CD4-positive, alpha-beta T cell treated with Interleukin-17A for 1 hour (primary cell): ENCODE measurements around the gene BLZF1.
"Not testable (repeated sequence)": the region's sequence is repeated elsewhere in the genome, so short reads cannot be mapped to it uniquely, and the experiment has no call there.

ENCODE experiments used
- DNase-seq: peaks from one replicate; pipeline ENCODE4 v3.0.0-alpha.2; 2020

BLZF1 gene, protein sequence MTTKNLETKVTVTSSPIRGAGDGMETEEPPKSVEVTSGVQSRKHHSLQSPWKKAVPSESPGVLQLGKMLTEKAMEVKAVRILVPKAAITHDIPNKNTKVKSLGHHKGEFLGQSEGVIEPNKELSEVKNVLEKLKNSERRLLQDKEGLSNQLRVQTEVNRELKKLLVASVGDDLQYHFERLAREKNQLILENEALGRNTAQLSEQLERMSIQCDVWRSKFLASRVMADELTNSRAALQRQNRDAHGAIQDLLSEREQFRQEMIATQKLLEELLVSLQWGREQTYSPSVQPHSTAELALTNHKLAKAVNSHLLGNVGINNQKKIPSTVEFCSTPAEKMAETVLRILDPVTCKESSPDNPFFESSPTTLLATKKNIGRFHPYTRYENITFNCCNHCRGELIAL

DNA sequence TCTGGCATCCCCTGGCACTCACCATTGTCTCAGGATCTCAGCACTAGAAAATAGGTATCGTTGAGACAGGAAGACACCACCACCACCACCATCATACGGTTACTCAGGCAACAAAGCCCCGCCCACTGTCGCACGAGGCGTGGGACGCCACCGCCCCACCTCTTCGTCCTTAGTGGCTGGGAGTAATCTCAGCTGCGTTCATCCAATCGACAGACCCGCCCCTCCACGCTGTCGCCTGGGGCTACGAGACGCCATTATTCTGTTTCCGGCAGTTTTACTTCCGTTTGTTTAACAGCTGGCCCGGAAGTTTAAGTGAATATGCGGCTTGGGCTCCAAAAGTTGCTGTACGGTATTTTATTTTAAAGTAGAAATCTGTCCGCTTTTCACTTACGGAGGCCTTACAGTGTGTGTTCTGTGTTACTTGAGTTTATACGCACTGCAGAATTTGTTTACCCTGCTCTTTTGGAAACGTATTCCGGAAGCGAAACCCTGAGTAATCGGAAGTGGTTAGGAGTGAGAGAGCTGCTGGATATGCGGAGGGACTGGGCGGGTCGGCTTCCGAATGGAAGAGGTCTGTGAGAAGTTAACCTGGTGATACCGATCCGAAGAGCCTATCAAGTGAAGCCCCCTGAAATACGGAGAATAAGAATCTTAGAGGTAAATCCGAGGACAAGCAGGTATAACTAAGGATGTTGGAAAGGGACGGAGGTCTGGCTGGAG is at the start of gene BLZF1, which contains the start of gene NME7:
Gene BLZF1, plus strand, starts transcription at position 510 of the 720 bp plus-strand sequence. CDS start 1,328 bp downstream, outside the sequence.
Gene NME7, minus strand, starts transcription at position 112 of the 720 bp plus-strand sequence. Its CDS starts 87 bp downstream, at position 25.
- peak; percentile 98 for DNase-seq

DNA sequence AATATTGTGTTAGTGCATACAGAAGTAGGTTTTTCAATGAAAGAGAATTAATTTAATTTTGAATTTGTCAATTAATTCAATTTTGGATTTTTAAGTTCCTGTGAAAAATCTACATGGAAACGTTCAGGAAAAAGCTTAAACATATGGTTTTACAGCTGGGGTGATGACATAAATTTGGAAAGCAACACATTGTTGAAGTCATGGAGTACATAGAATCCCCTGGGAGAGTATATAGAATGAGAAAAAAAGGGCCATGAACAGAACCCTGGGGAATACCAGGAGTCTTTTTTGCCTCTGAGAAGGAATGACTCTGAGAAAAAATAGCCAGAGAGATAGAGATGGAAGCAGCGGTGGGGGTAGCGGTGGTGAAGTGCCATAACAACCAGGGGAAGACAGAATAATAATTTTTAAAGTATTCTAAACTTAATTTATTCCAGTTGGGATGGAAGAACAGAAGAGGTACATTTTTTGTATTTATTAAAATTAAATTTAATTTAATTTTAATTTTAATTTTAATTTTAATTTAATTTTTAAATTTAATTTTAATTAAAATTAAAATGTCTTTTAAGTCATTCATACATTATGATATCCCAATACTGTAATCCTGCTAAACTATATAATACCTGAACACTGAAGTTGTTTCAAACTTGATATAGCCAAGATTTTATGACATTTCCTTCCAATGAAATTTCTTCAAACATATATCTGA is 49.3 kb upstream of the BLZF1 start:
- no peak for DNase-seq

DNA sequence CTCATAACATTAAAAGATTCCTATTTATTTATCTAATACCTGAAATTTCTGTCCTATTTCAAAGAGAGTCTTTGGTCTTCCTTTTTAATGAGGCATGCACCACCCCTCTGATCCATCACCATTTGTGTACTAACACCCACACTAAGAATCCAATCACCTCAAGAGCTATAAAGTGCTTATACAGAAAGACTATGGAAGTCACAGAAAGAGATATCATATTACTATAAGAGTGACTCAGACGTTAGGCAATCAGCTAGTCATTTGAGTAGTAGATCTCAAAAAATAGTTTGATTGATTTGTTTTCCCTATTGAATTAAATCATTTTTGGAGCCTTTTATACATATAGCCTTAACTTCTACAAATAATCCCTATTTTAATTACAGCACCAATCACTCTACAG is 46.5 kb upstream of the BLZF1 start:
- DNase-seq, result no peak

DNA sequence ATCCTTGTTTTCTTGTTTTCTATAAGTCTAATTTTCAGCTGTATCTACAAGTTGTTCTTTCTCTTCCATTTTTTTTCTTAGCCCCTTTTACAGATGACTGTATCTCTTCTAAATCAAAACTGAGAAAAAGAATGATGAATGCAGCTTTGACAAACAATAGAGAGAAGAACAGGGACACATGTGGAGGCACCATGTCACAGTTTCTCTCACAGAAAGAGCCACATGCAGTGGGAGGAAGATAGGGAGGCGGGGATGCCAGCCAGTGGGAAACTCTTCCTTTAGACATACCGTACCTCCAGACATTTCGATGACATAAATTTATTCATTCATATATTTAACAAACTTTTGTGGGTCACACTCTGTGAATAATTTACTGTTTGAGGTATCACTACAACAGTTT is 45.9 kb upstream of the BLZF1 start:
- no peak for DNase-seq

DNA sequence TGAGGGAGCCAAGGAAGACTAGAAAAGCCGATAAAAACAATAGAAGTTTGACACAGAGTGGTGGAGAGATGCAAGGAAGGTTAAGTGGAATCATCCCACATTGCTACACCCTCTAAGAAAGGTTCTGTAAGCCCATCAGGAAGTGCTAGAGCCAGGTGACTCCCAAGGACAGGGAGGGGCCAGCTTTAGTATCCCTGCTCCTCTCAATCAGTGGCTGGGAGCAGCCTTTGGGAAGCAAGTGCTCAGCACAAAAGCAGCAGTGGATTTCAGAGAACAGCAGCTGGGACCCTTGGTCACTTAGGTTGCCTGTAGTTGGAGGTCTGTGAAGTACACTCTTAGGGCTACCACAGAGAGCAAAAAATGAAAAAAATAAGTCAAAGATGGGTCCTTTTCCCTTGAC is 42.9 kb upstream of the BLZF1 start:
- no peak for DNase-seq

DNA sequence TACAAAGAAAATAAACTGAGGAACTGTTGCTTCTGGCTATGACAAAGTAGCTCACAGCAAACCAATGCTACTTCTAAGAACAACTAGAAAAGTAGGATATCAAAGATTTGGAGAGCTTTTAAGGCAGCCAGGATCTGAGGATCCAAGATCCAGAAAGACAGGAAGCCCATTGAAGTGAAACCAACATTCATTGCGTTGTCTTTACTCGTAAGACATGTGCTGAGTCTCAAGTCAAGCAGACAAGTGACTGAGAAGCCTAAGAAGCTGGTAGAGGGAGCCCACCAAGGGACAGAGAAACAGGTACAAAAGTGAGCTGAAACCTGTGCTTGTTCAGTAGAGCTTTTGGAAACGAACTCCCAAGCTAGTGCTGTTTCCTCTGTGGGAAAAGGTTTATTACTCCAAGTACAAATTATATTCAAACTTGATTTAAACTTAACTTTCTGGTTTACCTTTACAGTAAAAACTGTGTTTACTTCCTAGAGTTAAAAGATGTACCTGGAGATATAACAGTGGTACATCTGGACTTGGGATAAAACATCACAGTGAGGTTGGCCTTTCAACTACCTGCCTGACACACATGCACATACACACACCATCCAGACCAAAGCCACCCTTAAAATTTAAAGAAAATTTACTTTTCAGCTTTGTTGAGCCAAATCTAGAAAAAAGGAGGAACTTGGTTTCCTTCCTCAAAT is 41.6 kb upstream of the BLZF1 start:
- DNase-seq, result no peak

DNA sequence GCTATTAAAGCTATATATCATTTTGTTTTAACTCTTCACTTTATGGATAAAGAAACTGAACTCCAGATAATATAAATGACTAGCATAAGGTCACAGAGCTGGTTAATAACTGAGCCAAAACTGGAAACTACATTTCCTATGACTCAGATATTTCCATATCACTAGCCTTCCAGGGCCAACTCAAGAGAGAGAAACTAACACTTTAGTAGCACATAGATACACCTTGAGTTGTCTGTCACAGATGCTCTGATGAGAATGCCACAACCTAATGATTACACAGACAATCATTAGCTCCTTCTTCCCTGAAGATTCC is 41.1 kb upstream of the BLZF1 start:
- no peak for DNase-seq

DNA sequence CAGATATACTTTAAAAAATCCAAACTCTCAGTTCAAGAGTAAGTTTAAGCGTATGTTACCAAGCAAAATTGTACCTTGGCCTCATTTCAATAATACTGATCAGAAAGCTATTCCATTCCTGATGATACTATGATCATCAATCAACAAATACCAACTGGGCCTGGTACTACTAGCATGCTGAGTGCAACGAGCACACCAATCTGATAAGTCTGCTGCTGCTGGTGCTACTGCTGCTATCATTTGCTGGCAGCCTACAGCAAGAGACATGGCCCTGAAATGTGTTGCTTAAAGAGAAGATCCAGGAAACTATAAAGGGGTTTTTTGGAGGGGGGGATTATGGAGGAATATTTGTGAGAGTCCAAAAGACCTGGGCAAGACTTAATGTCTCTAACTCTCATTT is 40.1 kb upstream of the BLZF1 start:
- DNase-seq, result no peak

DNA sequence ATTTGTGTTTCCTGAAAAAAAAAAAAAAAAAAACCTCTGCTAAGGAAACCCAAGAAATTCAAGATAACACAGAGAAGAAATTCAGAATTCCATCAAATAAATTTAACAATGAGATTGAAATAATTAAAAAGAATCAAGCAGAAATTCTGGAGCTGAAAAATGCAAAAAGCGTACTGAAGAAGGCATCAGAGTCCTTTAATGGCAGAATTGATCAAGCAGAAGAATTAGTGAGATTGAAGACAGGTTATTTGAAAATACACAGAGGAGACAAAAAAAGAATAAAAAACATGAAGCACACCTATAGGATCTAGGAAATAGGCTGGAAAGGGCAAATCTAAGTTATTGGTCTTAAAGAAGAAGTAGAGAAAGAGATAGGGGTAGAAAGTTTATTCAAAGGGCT is 38.6 kb upstream of the BLZF1 start:
- DNase-seq, result no peak

DNA sequence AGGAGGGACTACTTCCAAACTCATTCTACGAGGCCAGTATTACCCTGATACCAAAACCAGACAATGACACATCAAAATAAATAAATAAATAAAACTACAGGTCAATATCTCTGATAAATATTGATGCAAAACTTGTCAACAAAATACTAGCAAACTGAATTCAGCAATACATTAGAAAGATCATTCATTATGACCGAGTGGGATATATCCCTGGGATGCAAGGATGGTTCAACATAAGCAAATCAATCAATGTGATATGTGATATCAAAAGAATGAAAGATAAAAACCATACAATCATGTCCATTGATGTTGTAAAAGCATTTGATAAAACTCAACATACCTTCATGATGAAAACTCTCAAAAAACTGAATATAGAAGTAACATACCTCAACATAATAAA is 37.1 kb upstream of the BLZF1 start:
- no peak for DNase-seq

DNA sequence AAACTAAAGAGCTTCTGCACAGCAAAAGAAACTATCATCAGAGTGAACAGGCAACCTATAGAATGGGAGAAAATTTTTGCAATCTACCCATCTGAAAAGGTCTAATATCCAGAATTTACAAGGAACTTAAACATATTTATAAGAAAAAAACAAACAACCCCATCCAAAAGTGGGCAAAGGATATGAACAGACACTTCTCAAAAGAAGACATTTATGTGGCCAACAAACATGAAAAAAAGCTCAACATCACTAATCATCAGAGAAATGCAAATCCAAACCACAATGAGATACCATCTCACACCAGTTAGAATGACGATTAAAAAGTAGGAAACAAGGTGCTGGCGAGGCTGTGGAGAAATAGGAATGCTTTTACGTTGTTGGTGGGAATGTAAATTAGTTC is 33.3 kb upstream of the BLZF1 start:
- not testable (repeated sequence) for DNase-seq

DNA sequence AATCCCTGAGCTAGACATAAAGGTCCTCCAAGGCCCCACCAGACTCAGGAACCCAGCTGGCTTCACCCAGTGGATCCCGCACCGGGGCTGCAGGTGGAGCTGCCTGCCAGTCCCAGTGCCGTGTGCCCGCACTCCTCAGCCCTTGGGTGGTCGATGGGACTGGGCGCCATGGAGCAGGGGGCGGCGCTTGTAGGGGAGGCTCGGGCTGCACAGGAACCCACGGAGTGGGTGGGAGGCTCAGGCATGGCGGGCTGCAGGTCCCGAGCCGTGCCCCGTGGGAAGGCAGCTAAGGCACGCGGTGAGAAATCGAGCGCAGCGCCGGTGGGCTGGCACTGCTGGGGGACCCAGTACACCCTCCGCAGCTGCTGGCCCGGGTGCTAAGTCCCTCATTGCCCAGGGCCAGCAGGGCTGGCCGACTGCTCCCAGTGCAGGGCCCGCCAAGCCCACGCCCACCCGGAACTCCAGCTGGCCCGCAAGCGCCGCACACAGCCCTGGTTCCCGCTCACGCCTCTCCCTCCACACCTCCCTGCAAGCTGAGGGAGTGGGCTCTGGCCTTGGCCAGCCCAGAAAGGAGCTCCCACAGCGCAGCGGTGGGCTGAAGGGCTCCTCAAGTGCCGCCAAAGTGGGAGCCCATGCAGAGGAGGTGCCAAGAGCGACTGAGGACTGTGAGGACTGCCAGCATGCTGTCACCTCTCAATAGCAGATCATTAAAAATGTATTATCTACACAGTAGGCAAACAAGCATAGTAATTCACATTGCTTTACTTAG is 30.9 kb upstream of the BLZF1 start:
- DNase-seq, result not testable (repeated sequence)

DNA sequence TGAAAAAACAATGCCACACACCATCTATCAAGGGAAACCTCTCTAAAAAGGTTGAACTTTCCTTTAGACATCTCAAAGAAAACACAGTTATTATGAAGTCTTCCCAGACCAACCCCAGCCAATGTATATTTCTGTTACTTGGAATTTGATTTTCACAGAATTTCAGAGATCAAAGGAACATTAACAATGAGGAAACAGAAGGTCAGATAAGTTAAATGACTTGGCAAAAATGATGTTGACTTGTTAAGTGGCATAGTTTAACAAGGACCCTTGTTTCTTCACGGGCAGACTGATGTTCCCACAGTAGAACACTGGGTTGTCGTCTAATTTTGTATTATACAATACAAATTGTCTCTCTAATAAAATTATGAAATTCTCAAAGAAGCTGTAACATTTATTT is 29.4 kb upstream of the BLZF1 start:
- no peak for DNase-seq

DNA sequence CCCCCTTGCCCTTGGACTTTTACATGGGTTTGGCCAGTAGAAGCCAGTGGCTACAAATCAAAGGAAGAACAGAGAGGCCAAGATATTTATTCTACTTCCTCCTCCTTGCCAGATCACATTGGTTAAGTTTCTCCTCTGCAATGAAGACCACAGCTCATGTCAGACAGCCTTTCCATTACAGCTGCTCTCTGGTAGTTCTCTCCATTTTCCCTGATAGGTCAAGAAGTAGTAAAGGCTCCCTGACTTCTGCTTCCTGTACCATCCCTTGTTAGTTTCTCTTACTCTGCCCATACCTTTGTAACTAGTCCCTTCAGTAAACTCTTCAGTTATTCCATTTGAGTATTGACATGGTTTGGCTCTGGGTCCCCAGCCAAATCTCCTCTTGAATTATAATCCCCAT is 28.2 kb upstream of the BLZF1 start:
- DNase-seq, result no peak

DNA sequence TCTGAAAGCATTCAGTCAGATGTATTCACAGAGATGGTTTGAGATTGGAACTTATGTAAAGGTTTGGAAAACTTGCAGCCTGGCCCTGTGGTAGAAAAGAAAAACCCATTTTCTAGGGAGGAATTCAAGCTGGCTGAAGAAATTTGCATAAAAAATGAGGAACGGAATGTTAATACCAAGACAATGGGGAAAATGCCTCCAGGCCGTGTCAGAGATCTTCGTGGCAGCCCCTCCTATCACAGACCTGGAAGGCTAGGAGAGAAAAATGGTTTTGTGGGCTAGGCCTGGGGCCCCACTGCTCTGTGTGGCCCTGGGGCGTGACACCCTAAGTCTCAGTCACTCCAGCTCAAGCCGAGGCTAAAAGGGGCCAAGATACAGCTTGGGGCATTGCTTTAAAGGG is 27.1 kb upstream of the BLZF1 start:
- no peak for DNase-seq

DNA sequence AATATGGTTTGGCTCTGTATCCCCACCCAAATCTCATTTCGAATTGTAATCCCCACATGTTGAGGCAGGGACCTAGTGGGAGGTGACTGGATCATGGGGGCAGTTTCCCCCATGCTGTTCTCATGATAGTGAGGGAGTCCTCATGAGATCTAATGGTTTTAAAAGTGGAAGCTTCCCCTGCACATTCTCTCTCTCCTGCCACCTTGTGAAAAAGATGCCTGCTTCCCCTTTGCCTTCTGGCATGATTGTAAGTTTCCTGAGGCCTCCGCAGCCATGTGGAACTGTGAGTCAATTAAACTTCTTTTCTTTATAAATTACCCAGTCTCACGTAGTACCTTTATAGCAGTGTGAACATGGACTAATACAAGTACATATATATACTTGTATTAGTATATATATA is 25.9 kb upstream of the BLZF1 start:
- DNase-seq, result not testable (repeated sequence)

DNA sequence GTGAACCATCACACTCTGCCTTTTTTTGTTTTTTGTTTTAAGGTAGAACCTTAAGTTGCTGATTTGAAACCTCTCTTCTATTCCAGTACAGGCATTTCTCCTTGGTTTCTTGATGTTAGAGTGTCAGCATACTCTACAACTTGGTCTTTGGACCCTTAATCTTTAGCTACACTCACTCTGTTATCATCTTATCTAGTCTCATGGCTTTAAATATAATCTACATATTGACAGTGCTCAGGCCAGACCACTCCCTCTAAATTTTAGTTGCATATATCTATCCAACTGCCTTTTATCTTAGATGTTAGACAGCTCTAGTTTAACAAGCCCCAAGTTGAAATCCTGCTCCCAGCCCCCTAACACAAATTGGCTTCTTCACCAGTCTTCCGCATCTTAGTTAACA is 22.5 kb upstream of the BLZF1 start:
- DNase-seq, result no peak

DNA sequence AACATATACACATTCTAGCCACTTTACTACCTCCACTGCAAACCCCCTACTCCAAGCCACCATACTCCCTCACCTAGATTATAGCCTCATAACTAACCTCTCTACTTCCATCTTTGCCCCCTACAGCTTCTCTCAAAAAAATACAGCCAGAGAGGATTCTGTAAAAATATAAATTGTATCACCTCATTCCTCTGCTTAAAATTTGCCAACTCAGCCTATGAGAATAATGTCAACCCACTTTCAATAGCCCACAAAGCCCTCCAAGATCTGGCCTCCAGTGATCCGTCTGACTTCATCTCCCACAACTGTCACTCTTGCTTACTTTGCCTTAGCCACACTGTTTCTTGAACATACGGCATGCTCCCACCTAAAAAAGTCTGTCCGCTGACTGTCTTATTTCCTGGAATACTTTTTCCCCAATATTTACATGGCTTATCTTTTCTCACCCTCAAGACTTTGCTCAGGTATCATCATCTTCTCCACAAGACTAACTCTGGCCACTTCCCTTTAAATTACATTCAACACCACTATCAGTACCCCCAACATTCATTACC is 21.9 kb upstream of the BLZF1 start:
- no peak for DNase-seq

DNA sequence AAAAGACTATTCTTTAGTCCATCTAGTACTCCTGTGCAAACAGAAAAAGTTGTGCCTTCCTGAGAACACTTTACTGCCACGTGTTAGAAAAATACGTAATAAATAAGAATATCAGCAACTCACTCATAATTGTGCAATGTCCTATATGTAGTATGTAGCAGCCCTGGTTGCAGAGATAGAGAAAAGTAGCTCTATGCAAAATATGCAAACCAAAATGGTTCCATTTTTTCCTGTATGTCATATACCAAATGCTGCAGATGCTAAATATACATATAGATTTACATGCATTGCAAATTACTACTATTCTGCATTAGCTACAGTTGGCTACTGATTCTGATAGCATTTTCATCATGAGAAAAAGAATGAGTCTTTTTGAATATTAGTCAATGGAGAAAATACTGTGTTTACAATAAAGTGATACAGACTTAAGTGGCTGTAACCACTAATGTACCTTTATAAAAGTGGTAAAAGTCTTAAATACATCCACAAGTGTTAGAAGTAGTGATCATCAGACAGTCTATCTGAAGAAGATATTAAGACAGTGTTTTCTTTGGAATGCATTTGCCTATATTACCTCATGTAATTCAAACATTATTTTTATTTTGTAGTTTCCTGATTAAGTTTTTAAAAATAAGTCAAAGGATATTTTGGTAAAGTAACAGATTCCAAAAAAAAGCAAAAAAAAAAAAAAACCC is 20.2 kb upstream of the BLZF1 start:
- no peak for DNase-seq

DNA sequence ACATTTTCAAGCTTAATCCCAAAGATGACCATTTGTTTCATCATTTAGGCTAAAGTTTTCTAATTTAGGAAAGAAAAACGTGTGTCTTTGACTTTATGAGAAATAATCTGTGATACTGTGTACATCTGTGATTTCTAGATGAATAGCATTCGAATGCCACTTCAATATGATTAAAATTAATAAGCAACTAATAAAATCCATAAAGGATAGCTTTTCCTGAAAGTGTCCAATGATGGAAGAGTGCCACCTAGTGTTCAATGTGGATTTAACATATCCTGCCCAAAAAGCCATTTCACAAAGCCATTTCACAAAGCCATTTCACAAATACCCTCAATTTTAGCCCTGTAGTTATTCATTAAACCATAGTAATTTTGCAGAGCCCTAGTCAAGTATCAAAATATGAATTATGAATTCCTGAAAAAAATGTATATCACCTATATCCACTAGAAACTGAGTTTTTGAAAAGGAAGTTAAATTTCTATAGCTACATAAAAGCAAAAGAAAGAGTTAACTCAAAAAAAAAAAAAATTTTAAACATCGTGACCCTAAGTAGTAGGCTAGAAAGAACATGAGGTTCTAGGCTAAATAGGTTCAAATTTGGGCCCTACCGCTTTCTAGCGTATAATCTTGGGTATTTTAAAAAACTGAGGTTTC is 19.5 kb upstream of the BLZF1 start:
- peak; percentile 72 for DNase-seq

DNA sequence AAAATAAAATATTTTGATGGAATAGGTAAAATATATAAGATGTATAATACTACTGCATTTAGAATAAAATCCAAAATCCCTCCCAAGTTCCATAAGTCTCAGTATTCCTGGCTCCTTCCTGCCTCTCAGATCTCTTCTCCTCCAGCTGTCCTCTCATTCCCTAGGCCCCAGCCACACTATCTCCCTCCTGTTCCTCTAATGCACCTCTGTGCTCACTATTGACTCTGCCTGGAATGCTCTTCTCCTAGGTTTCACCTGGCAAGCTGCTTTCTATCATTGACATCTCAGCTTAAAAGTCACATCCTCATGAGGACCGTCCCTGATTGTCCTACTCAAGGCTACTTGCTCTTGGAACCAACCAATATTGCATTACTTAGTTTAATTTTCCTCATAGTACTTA is 7.6 kb upstream of the BLZF1 start:
- DNase-seq, result no peak
